ENCODE results near the gene RNF166.

RNF166 gene

GRCh38 chr16:88705076-88705684 is 1.0 kb downstream of the RNF166 start:
- no peak for TF ChIP-seq CTCF (IDR thresholded peaks at IDR 0.05; ENCODE audit: insufficient read depth, low read length, poor library complexity, severe bottlenecking)
- DNase-seq (ENCODE audit: extremely low read depth, insufficient read length), result no peak

GRCh38 chr16:88703486-88704309 is 2.5 kb downstream of the RNF166 start:
- H3K36me3 ChIP-seq (ENCODE audit: control insufficient read depth, insufficient read depth, low read length), result peaks cover 4% of the 10 kb centered on the region
- no peaks in the 10 kb centered on the region for H3K27me3 ChIP-seq (replicated peaks; ENCODE audit: control insufficient read depth, insufficient read depth, low read length)
- no peak for TF ChIP-seq CTCF (IDR thresholded peaks at IDR 0.05; ENCODE audit: insufficient read depth, low read length, poor library complexity, severe bottlenecking)
- peak; percentile 61 for DNase-seq (ENCODE audit: extremely low read depth, insufficient read length)
- peak overlapping the region; percentile 43 for H3K4me3 ChIP-seq (replicated peaks; ENCODE audit: low read depth, low read length)

More at GRCh38 chr16:88705076-88705684, 1.0 kb downstream of the RNF166 start:
- H3K4me3 ChIP-seq (replicated peaks; ENCODE audit: low read depth, low read length), result peak overlapping the region; percentile 98
- no peaks in the 10 kb centered on the region for H3K27me3 ChIP-seq (replicated peaks; ENCODE audit: control insufficient read depth, insufficient read depth, low read length)
- H3K36me3 ChIP-seq (ENCODE audit: control insufficient read depth, insufficient read depth, low read length), result peaks cover 7% of the 10 kb centered on the region

- Histone ChIP-seq H3K4me3 (replicated peaks; ENCODE audit: low read depth, low read length) (no peak overlapping the region), H3K36me3 (ENCODE audit: control insufficient read depth, insufficient read depth, low read length) (peaks cover 11% of the 10 kb centered on the region), H3K27me3 (replicated peaks; ENCODE audit: control insufficient read depth, insufficient read depth, low read length) (no peaks in the 10 kb centered on the region)
- DNase-seq (ENCODE audit: extremely low read depth, insufficient read length), result no peak
- no peak for TF ChIP-seq CTCF (IDR thresholded peaks at IDR 0.05; ENCODE audit: insufficient read depth, low read length, poor library complexity, severe bottlenecking)
Measured at GRCh38 chr16:88702371-88703210, 3.6 kb downstream of the RNF166 start.

- Histone ChIP-seq H3K27me3 (replicated peaks; ENCODE audit: control insufficient read depth, insufficient read depth, low read length) (no peaks in the 10 kb centered on the region), H3K36me3 (ENCODE audit: control insufficient read depth, insufficient read depth, low read length) (peaks cover 13% of the 10 kb centered on the region), H3K4me3 (replicated peaks; ENCODE audit: low read depth, low read length) (peak overlapping the region; percentile 45)
- TF ChIP-seq CTCF (IDR thresholded peaks at IDR 0.05; ENCODE audit: insufficient read depth, low read length, poor library complexity, severe bottlenecking), result no peak
- no peak for DNase-seq (ENCODE audit: extremely low read depth, insufficient read length)
Measured at GRCh38 chr16:88701581-88702370, 4.4 kb downstream of the RNF166 start.
